Panc1 (cell line): Measurements from ENCODE around the gene FGF23. TPM values are rescaled to one million over a fixed set of nuclear protein-coding genes. Genes with fewer than 3 reads are reported as not detected.

Experiments used
- ATAC-seq: fragments of 200-7000 bp; cut with Tn5 transposase; 2 replicates; pipeline ENCODE4 v1.9.1; 2020; ENCODE audit warnings: mild to moderate bottlenecking, moderate library complexity
- BruUV-seq: library from RNA; stranded (reverse); fragments of 400-500 nt; replicated peaks from 2 replicates; lab custom pipeline; 2021; lab: Mats Ljungman, UMichigan
- CTCF ChIA-PET: fragments of 300-600 bp; sonication (Branson Sonifier 250); formaldehyde crosslinking; loops from one replicate; lab custom pipeline; 2022; ENCODE audit warnings: antibody characterized with exemption; lab: Charles Lee
- POLR2A ChIA-PET: fragments of 300-600 bp; sonication (Branson Sonifier 250); formaldehyde crosslinking; loops from one replicate; lab custom pipeline; 2022; ENCODE audit warnings: antibody characterized with exemption; lab: Charles Lee
- DNase-seq: peaks from one replicate; pipeline ENCODE4 v3.0.0-alpha.2; 2010; ENCODE audit warnings: low read depth, low spot score
- H3K27ac ChIP-seq: 2 replicates; pipeline ENCODE4 v1.5.1; 2011; ENCODE audit warnings: mild to moderate bottlenecking, low read length, inconsistent platforms
- H3K27me3 ChIP-seq: fragments of 200-500 bp; sonication (Bioruptor generic); 2 replicates; pipeline ENCODE4 v1.6.0; 2014; ENCODE audit warnings: low read length, inconsistent platforms; ENCODE audit not compliant: control insufficient read depth, insufficient read depth
- H3K36me3 ChIP-seq: fragments of 200-500 bp; sonication (Bioruptor generic); 2 replicates; pipeline ENCODE4 v1.5.1; 2014; ENCODE audit warnings: inconsistent platforms, mild to moderate bottlenecking, low read length, moderate library complexity; ENCODE audit not compliant: control insufficient read depth, insufficient read depth
- H3K4me1 ChIP-seq: 2 replicates; pipeline ENCODE4 v1.5.1; 2011; ENCODE audit warnings: inconsistent platforms, mild to moderate bottlenecking, low read length, moderate library complexity; ENCODE audit not compliant: control insufficient read depth, insufficient read depth
- H3K4me3 ChIP-seq, 2 experiments: 2 replicates each; pipeline ENCODE4 v1.5.1; 2011 to 2012; ENCODE audit warnings: low read depth in 2 of 2, low read length in 2 of 2, mild to moderate bottlenecking in 2 of 2, inconsistent platforms in 1 of 2, moderate library complexity in 1 of 2
- H3K9me3 ChIP-seq: fragments of 200-500 bp; sonication (Bioruptor generic); 2 replicates; pipeline ENCODE4 v1.5.1; 2014; ENCODE audit warnings: low read depth, mild to moderate bottlenecking, inconsistent platforms, low read length, moderate library complexity; ENCODE audit not compliant: control insufficient read depth, insufficient read depth
- POLR2AphosphoS5 ChIP-seq: IDR thresholded peaks from 2 replicates; pipeline ENCODE4 v1.6.1; 2012; ENCODE audit warnings: mild to moderate bottlenecking, low read depth, low read length, moderate library complexity
- SIN3A ChIP-seq: IDR thresholded peaks from 2 replicates; pipeline ENCODE4 v1.6.1; 2012; ENCODE audit warnings: low read depth, mild to moderate bottlenecking, low read length, moderate library complexity, borderline replicate concordance; ENCODE audit not compliant: insufficient read depth
- TCF7L2 ChIP-seq: IDR thresholded peaks from 2 replicates; pipeline ENCODE4 v1.6.1; 2011; ENCODE audit warnings: mild to moderate bottlenecking, low read depth, low read length, inconsistent platforms
- in situ Hi-C: cut with HindIII; loops from 2 replicates; pipeline ENCODE4 v1.10.0; 2016; ENCODE audit warnings: low sequenced_read_pairs, low pct_unique_long_range_greater_than_20kb
- intact Hi-C: fragments of 100-400 bp; cut with micrococcal nuclease; formaldehyde crosslinking; loops from one replicate; pipeline ENCODE4 v1.10.0; 2022; ENCODE audit not compliant: unreplicated experiment
- total RNA-seq: library from RNA; stranded (reverse); gene quantifications from one replicate; pipeline ENCODE4 v1.2.1, GENCODE V29; 2021; ENCODE audit not compliant: unreplicated experiment
- TF ChIP-seq, protein P1 (sequence below), 2 experiments: IDR thresholded peaks; 2 replicates each; pipeline ENCODE4 v1.6.1; 2011 to 2012; ENCODE audit warnings: low read depth in 2 of 2, control low read depth in 1 of 2, low read length in 1 of 2, mild to moderate bottlenecking in 1 of 2, moderate library complexity in 1 of 2; ENCODE audit not compliant: insufficient read depth in 1 of 2
- TF ChIP-seq, protein P2 (sequence below): fragments of 450-650 bp; IDR thresholded peaks from 2 replicates; pipeline ENCODE4 v1.5.1; 2017; ENCODE audit warnings: mild to moderate bottlenecking

The FGF23 gene
- total RNA-seq, 1 experiment from 2014 or later: not detected

DNA sequence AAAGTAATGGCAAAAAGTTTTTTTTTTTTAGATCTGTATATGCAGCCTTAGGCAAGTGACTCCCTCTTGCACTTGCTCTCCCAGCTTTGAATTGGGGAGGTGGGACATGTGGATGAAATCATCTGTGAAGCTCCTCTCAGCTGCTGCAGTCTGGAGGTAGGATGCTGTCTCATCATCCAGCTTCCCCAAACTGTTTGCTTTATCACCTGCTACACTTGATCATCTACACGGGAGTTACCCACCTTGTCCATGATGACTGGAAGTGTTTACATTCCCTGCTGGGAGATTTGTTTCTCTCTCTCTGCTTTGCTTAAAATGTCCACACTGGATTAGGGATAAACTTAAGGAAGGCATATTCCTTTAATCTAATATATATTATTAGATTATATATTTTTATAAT is 8.5 kb upstream of the FGF23 start:
- Histone ChIP-seq H3K9me3 (no peaks in the 10 kb centered on the region), H3K36me3 (no peaks in the 10 kb centered on the region), H3K4me3 (no peak overlapping the region), H3K27ac (no peak overlapping the region), H3K27me3 (no peaks in the 10 kb centered on the region; the same call in 1 of the 2 replicates), H3K4me1 (no peaks in the 10 kb centered on the region)
- in situ Hi-C loops (no loop called here), intact Hi-C loops (no loop called here)
- no peak for ATAC-seq
- CTCF ChIA-PET: no interaction called here
- TF ChIP-seq, protein P1, sequence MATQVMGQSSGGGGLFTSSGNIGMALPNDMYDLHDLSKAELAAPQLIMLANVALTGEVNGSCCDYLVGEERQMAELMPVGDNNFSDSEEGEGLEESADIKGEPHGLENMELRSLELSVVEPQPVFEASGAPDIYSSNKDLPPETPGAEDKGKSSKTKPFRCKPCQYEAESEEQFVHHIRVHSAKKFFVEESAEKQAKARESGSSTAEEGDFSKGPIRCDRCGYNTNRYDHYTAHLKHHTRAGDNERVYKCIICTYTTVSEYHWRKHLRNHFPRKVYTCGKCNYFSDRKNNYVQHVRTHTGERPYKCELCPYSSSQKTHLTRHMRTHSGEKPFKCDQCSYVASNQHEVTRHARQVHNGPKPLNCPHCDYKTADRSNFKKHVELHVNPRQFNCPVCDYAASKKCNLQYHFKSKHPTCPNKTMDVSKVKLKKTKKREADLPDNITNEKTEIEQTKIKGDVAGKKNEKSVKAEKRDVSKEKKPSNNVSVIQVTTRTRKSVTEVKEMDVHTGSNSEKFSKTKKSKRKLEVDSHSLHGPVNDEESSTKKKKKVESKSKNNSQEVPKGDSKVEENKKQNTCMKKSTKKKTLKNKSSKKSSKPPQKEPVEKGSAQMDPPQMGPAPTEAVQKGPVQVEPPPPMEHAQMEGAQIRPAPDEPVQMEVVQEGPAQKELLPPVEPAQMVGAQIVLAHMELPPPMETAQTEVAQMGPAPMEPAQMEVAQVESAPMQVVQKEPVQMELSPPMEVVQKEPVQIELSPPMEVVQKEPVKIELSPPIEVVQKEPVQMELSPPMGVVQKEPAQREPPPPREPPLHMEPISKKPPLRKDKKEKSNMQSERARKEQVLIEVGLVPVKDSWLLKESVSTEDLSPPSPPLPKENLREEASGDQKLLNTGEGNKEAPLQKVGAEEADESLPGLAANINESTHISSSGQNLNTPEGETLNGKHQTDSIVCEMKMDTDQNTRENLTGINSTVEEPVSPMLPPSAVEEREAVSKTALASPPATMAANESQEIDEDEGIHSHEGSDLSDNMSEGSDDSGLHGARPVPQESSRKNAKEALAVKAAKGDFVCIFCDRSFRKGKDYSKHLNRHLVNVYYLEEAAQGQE (IDR thresholded peaks at IDR 0.05; ENCODE audit: insufficient read depth in 1 of 2, low read depth in 2 of 2, low read length in 1 of 2): no peak
- TF ChIP-seq POLR2AphosphoS5 (no peak), TCF7L2 (no peak), SIN3A (no peak)
- TF ChIP-seq, protein P2, sequence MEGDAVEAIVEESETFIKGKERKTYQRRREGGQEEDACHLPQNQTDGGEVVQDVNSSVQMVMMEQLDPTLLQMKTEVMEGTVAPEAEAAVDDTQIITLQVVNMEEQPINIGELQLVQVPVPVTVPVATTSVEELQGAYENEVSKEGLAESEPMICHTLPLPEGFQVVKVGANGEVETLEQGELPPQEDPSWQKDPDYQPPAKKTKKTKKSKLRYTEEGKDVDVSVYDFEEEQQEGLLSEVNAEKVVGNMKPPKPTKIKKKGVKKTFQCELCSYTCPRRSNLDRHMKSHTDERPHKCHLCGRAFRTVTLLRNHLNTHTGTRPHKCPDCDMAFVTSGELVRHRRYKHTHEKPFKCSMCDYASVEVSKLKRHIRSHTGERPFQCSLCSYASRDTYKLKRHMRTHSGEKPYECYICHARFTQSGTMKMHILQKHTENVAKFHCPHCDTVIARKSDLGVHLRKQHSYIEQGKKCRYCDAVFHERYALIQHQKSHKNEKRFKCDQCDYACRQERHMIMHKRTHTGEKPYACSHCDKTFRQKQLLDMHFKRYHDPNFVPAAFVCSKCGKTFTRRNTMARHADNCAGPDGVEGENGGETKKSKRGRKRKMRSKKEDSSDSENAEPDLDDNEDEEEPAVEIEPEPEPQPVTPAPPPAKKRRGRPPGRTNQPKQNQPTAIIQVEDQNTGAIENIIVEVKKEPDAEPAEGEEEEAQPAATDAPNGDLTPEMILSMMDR: no peak
- BruUV-seq: no TSS peak
- POLR2A ChIA-PET: no interaction called here
- DNase-seq: no peak

DNA sequence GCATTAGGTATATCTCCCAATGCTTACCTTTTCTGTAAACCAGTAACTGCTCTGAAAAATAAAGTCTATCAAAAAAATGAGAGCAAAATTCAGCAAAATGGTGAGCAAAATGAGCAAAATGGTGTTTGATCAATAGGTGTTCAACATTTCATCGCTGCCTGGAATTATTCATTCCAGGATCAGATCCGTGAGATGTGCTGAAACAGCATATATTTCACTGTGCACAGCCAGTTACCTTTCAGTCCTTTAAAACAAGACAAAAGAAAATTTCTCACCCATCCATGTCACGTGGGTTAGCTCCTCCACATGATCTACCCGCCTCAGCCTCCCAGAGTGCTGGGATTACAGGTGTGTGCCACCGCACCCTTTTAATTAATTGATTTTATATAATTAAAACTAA is 8.1 kb upstream of the FGF23 start:
- H3K9me3 ChIP-seq: no peaks in the 10 kb centered on the region
- CTCF ChIA-PET: no interaction called here
- H3K27me3 ChIP-seq: no peaks in the 10 kb centered on the region; the same call in 1 of the 2 replicates
- POLR2A ChIA-PET: no interaction called here
- in situ Hi-C loops (no loop called here), intact Hi-C loops (no loop called here)
- ATAC-seq (no peak), DNase-seq (no peak)
- TF ChIP-seq TCF7L2: no peak
- TF ChIP-seq, protein P2: no peak
- no peak for TF ChIP-seq POLR2AphosphoS5
- no peak for TF ChIP-seq SIN3A
- TF ChIP-seq, protein P1 (IDR thresholded peaks at IDR 0.05; ENCODE audit: insufficient read depth in 1 of 2, low read depth in 2 of 2, low read length in 1 of 2): no peak
- no peaks in the 10 kb centered on the region for H3K4me1 ChIP-seq
- no peaks in the 10 kb centered on the region for H3K36me3 ChIP-seq
- H3K4me3 ChIP-seq: no peak overlapping the region
- BruUV-seq: no TSS peak
- H3K27ac ChIP-seq: no peak overlapping the region
